ENCODE results near the gene ALG13.
A peak's percentile ranks its signal among the peaks of the same experiment; 100 is the strongest.
"Not testable (repeated sequence)": the region's sequence is repeated elsewhere in the genome, so short reads cannot be mapped to it uniquely, and the experiment has no call there.

ALG13 gene

DNA sequence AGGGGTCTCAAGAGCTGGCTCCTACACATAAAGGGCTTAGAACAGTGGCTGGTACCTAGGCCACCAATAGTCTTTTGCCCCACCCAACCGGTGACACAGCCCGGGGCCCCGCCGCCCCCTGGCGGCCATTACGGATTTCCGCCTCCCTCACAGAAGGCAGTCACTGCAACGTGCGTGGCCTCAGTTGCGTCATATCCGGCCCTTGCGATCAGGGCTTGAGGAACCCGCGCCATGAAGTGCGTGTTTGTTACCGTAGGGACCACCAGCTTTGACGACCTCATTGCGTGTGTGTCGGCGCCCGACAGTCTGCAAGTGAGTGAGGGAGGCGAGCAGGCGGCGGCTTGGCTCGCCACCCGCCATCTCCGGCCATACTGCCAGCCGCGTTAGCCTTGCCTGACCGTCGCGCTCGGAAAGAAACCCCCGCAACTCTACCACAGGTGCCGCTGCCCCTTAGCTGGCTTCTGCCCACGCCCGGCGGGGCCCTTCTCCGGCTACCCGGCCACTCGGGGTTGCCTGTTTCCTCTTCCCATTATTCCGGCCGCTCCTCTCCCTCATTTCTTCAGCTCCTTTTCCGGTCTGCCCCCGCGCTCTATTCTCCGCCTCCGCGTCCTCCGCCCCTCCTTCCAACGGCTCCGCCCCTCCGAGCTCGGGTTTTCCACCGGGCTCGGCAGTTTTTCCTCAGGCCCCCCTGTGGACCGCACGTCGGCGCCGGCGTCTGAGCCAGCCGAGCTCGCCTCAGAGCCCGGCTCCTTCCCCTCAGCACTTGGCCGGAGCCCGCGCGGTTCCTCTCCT, at the start of gene ALG13:
TSS of gene ALG13 (plus strand) at position 183 of the 792 bp plus-strand sequence. CDS start at position 232, 49 bp downstream.
- TF ChIP-seq CTCF (IDR thresholded peaks at IDR 0.05; ENCODE audit: low read depth, low read length) = peak; percentile 69
- peak; percentile 79 for DNase-seq (ENCODE audit: extremely low read depth, low read depth)

- TF ChIP-seq CTCF (IDR thresholded peaks at IDR 0.05; ENCODE audit: low read depth, low read length) = no peak
- no peak for DNase-seq (ENCODE audit: extremely low read depth, low read depth)
These were observed 45.9 kb upstream of the ALG13 start for GRCh38 chrX:111634823-111635729.

DNA sequence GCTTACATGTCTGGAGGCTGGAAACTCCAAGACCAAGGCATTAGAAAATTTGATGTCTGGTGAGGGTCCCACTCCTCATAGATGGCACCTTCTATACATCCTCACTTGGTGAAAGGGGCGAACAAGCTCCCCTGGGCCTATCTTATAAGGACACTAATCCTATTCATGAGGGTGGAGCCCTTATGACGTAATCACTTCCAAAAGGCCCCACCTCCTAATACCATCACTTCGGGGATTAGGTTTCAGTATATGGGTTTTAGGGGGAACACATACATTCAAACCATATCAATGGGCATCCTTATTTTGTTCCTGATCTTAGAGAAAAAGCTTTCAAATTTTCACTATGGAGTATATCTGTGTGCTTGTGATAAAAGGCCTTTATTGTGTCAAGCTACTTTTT, 39.0 kb upstream of the ALG13 start:
- TF ChIP-seq CTCF (IDR thresholded peaks at IDR 0.05; ENCODE audit: low read depth, low read length) = no peak
- no peak for DNase-seq (ENCODE audit: extremely low read depth, low read depth)

DNA sequence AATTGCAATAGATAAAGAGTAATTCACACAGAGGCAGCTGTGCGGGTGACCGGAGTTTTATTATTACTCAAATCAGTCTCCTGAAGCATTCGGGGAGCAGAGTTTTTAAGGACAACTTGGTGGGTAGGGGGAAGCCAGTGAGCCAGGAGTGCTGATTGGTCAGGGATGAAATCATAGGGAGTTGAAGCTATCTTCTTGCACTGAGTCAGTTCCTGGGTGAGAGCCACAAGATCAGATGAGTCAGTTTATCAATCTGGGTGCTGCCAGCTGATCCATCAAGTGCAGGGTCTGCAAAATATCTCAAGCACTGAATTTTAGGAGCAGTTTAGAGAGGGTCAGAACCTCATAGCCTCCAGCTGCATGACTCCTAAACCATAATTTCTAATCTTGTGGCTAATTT, 35.8 kb upstream of the ALG13 start:
- not testable (repeated sequence) for DNase-seq (ENCODE audit: extremely low read depth, low read depth)

DNA sequence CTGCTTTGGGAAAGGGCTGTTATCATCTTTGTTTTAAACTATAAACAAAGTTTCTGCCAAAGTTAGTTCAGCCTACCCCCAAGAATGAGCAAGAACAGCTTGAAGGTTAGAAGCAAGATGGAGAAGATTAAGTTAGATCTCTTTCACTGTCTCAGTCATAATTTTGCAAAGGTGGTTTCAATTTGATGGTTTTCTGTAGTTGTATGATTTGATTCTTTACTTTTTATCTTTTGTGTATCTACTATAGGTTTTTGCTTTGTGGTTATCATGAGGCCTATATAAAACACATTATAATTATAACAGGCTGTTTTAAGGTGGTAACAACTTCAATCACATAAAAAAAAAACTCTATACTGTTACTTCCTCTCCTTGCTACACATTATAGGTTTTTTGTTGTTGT, 35.4 kb upstream of the ALG13 start:
- TF ChIP-seq CTCF (IDR thresholded peaks at IDR 0.05; ENCODE audit: low read depth, low read length) = no peak
- DNase-seq (ENCODE audit: extremely low read depth, low read depth) = no peak

- no peak for DNase-seq (ENCODE audit: extremely low read depth, low read depth)
- no peak for TF ChIP-seq CTCF (IDR thresholded peaks at IDR 0.05; ENCODE audit: low read depth, low read length)
These were observed 34.5 kb upstream of the ALG13 start for GRCh38 chrX:111646515-111646914.

DNA sequence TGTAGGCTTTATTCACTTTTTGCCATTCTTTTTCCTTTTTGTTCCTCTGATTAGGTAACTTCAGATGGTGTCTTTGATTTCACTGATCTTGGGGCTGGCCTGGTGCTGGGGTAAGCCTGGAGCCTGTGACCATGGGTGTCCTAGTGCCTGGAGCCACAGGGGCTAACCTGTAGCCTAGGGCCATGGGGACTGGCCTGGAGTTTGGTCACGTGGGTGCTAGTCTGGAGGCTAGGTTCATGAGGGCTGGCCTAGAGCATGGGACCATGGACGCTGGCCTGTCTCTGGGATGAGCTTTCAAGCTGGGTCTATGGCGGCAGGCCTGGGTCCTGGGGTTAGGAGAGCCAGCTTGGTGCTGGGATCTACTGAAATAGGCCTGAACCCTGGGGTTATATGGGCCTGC, 32.2 kb upstream of the ALG13 start:
- DNase-seq (ENCODE audit: extremely low read depth, low read depth) = no peak
- TF ChIP-seq CTCF (IDR thresholded peaks at IDR 0.05; ENCODE audit: low read depth, low read length) = no peak

Data from AG09319 (cell line).